Measurements from ENCODE around the gene ENTPD8.

ENTPD8 gene

GRCh38 chr9:137465720-137466388, 24.7 kb upstream of the ENTPD8 start:
- TF ChIP-seq SNAI2 (CRISPR knock-in tag; IDR thresholded peaks at IDR 0.05) (no peak), ZC3H10 (CRISPR knock-in tag; IDR thresholded peaks at IDR 0.05) (no peak), RARB (CRISPR knock-in tag; IDR thresholded peaks at IDR 0.05) (no peak), CREB5 (CRISPR knock-in tag; IDR thresholded peaks at IDR 0.05; ENCODE audit: low read depth) (no peak), PPARA (CRISPR knock-in tag; IDR thresholded peaks at IDR 0.05; ENCODE audit: borderline replicate concordance) (no peak), ZNF565 (CRISPR knock-in tag; conservative IDR thresholded peaks at IDR 0.05; ENCODE audit: low read depth) (no peak), ZNF70 (CRISPR knock-in tag; IDR thresholded peaks at IDR 0.05) (no peak), CSDC2 (CRISPR knock-in tag; IDR thresholded peaks at IDR 0.05) (no peak), PATZ1 (CRISPR knock-in tag; IDR thresholded peaks at IDR 0.05; ENCODE audit: borderline replicate concordance) (no peak), ISL1 (CRISPR knock-in tag; IDR thresholded peaks at IDR 0.05) (no peak), BACH2 (CRISPR knock-in tag; IDR thresholded peaks at IDR 0.05; ENCODE audit: borderline replicate concordance) (no peak), ZFP3 (CRISPR knock-in tag; IDR thresholded peaks at IDR 0.05) (no peak), ARNTL (CRISPR knock-in tag; IDR thresholded peaks at IDR 0.05; ENCODE audit: borderline replicate concordance, low read depth) (no peak), ESRRG (CRISPR knock-in tag; IDR thresholded peaks at IDR 0.05) (no peak), OSR1 (CRISPR knock-in tag; IDR thresholded peaks at IDR 0.05) (no peak), GLIS3 (CRISPR knock-in tag; IDR thresholded peaks at IDR 0.05) (no peak)
- no peak for ATAC-seq

GRCh38 chr9:137465000-137465719, 24.0 kb upstream of the ENTPD8 start:
- no peak for TF ChIP-seq PATZ1 (CRISPR knock-in tag; IDR thresholded peaks at IDR 0.05; ENCODE audit: borderline replicate concordance)
- TF ChIP-seq POU6F1 (CRISPR knock-in tag; IDR thresholded peaks at IDR 0.05; ENCODE audit: borderline replicate concordance, low read depth): no peak
- no peak for TF ChIP-seq RARB (CRISPR knock-in tag; IDR thresholded peaks at IDR 0.05)
- TF ChIP-seq ZNF8 (CRISPR knock-in tag; IDR thresholded peaks at IDR 0.05): no peak
- TF ChIP-seq CREB5 (CRISPR knock-in tag; IDR thresholded peaks at IDR 0.05; ENCODE audit: low read depth): no peak
- TF ChIP-seq ZFP3 (CRISPR knock-in tag; IDR thresholded peaks at IDR 0.05): no peak
- no peak for TF ChIP-seq TSHZ2 (CRISPR knock-in tag; IDR thresholded peaks at IDR 0.05)
- no peak for TF ChIP-seq GLIS3 (CRISPR knock-in tag; IDR thresholded peaks at IDR 0.05)
- TF ChIP-seq CSRNP3 (CRISPR knock-in tag; IDR thresholded peaks at IDR 0.05): no peak
- TF ChIP-seq ESRRG (CRISPR knock-in tag; IDR thresholded peaks at IDR 0.05): no peak
- TF ChIP-seq BACH2 (CRISPR knock-in tag; IDR thresholded peaks at IDR 0.05; ENCODE audit: borderline replicate concordance): no peak
- no peak for TF ChIP-seq ZNF70 (CRISPR knock-in tag; IDR thresholded peaks at IDR 0.05)
- no peak for ATAC-seq

All from SK-N-SH treated with all-trans-retinoic acid at 6 μM for 48 hours (cell line).